ENCODE results near the gene APBA2. TPM values are rescaled to one million over a fixed set of nuclear protein-coding genes. Genes with fewer than 3 reads are reported as not detected.

APBA2 gene
- total RNA-seq, 1 experiment from 2014 or later = 0.31 TPM

- ATAC-seq = no peak
Measured at GRCh38 chr15:29053006-29053405, 167.2 kb downstream of the APBA2 start.

GRCh38 chr15:29053661-29054131, 167.9 kb downstream of the APBA2 start:
- H3K27ac ChIP-seq (ENCODE audit: low read length) = no peak overlapping the region
- ChIA-PET CTCF (no interaction called here), POLR2A (no interaction called here)
- no TSS peak for BruUV-seq (replicated peaks)
- H3K36me3 ChIP-seq (ENCODE audit: control insufficient read depth, insufficient read depth, low read length) = no peaks in the 10 kb centered on the region
- peaks cover 2% of the 10 kb centered on the region; the same call in 1 of the 2 replicates for H3K27me3 ChIP-seq (ENCODE audit: control insufficient read depth, insufficient read depth, low read length)
- ATAC-seq = no peak
- H3K4me1 ChIP-seq (ENCODE audit: control insufficient read depth, insufficient read depth, low read length) = no peaks in the 10 kb centered on the region
- DNase-seq (ENCODE audit: low read depth, low spot score) = no peak
- intact Hi-C loops (cut with micrococcal nuclease; ENCODE audit: unreplicated experiment) (no loop called here), in situ Hi-C loops (cut with HindIII; ENCODE audit: low pct_unique_long_range_greater_than_20kb, low sequenced_read_pairs) (no loop called here)
- H3K9me3 ChIP-seq (ENCODE audit: control insufficient read depth, insufficient read depth, low read depth, low read length) = no peaks in the 10 kb centered on the region
- no peak overlapping the region for H3K4me3 ChIP-seq (ENCODE audit: low read depth in 2 of 2, low read length in 2 of 2)
- TF ChIP-seq, protein P1, sequence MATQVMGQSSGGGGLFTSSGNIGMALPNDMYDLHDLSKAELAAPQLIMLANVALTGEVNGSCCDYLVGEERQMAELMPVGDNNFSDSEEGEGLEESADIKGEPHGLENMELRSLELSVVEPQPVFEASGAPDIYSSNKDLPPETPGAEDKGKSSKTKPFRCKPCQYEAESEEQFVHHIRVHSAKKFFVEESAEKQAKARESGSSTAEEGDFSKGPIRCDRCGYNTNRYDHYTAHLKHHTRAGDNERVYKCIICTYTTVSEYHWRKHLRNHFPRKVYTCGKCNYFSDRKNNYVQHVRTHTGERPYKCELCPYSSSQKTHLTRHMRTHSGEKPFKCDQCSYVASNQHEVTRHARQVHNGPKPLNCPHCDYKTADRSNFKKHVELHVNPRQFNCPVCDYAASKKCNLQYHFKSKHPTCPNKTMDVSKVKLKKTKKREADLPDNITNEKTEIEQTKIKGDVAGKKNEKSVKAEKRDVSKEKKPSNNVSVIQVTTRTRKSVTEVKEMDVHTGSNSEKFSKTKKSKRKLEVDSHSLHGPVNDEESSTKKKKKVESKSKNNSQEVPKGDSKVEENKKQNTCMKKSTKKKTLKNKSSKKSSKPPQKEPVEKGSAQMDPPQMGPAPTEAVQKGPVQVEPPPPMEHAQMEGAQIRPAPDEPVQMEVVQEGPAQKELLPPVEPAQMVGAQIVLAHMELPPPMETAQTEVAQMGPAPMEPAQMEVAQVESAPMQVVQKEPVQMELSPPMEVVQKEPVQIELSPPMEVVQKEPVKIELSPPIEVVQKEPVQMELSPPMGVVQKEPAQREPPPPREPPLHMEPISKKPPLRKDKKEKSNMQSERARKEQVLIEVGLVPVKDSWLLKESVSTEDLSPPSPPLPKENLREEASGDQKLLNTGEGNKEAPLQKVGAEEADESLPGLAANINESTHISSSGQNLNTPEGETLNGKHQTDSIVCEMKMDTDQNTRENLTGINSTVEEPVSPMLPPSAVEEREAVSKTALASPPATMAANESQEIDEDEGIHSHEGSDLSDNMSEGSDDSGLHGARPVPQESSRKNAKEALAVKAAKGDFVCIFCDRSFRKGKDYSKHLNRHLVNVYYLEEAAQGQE (IDR thresholded peaks at IDR 0.05; ENCODE audit: insufficient read depth in 1 of 2, low read depth in 2 of 2, low read length in 1 of 2) = no peak
- TF ChIP-seq POLR2AphosphoS5 (IDR thresholded peaks at IDR 0.05; ENCODE audit: low read depth, low read length) = no peak
- no peak for TF ChIP-seq SIN3A (IDR thresholded peaks at IDR 0.05; ENCODE audit: borderline replicate concordance, insufficient read depth, low read depth, low read length)
- TF ChIP-seq TCF7L2 (IDR thresholded peaks at IDR 0.05; ENCODE audit: low read depth, low read length) = no peak
- TF ChIP-seq CTCF (IDR thresholded peaks at IDR 0.05) = no peak

More at GRCh38 chr15:29053006-29053405, 167.2 kb downstream of the APBA2 start:
- Histone ChIP-seq H3K4me3 (ENCODE audit: low read depth in 2 of 2, low read length in 2 of 2) (no peak overlapping the region), H3K9me3 (ENCODE audit: control insufficient read depth, insufficient read depth, low read depth, low read length) (no peaks in the 10 kb centered on the region), H3K4me1 (ENCODE audit: control insufficient read depth, insufficient read depth, low read length) (no peaks in the 10 kb centered on the region), H3K27me3 (ENCODE audit: control insufficient read depth, insufficient read depth, low read length) (peaks cover 2% of the 10 kb centered on the region; the same call in 1 of the 2 replicates), H3K36me3 (ENCODE audit: control insufficient read depth, insufficient read depth, low read length) (no peaks in the 10 kb centered on the region), H3K27ac (ENCODE audit: low read length) (no peak overlapping the region)
- intact Hi-C loops (cut with micrococcal nuclease; ENCODE audit: unreplicated experiment) = no loop called here
- BruUV-seq (replicated peaks) = no TSS peak
- in situ Hi-C loops (cut with HindIII; ENCODE audit: low pct_unique_long_range_greater_than_20kb, low sequenced_read_pairs) = no loop called here
- TF ChIP-seq CTCF (IDR thresholded peaks at IDR 0.05) (no peak), POLR2AphosphoS5 (IDR thresholded peaks at IDR 0.05; ENCODE audit: low read depth, low read length) (no peak), SIN3A (IDR thresholded peaks at IDR 0.05; ENCODE audit: borderline replicate concordance, insufficient read depth, low read depth, low read length) (no peak), TCF7L2 (IDR thresholded peaks at IDR 0.05; ENCODE audit: low read depth, low read length) (no peak)
- TF ChIP-seq, protein P1 (IDR thresholded peaks at IDR 0.05; ENCODE audit: insufficient read depth in 1 of 2, low read depth in 2 of 2, low read length in 1 of 2) = no peak
- DNase-seq (ENCODE audit: low read depth, low spot score) = no peak
- ChIA-PET POLR2A (no interaction called here), CTCF (no interaction called here)
